H9 (cell line): ENCODE results near the gene IL15RA. TPM values are rescaled to one million over a fixed set of nuclear protein-coding genes. Genes with fewer than 3 reads are reported as not detected.
A peak's percentile ranks its signal among the peaks of the same experiment; 100 is the strongest.

Experiments used
- DNase-seq: peaks from one replicate; pipeline ENCODE4 v3.0.0-alpha.2; 2017
- H2AFZ ChIP-seq: one replicate; pipeline ENCODE4 v1.6.1; 2013; ENCODE audit warnings: mild to moderate bottlenecking, low read length, control low read depth, moderate library complexity
- H2AK5ac ChIP-seq: 2 replicates; pipeline ENCODE4 v1.6.1; 2013; ENCODE audit warnings: low read length, control low read depth, mixed read lengths; ENCODE audit not compliant: insufficient read length
- H2BK120ac ChIP-seq: one replicate; pipeline ENCODE4 v1.6.1; 2013; ENCODE audit warnings: low read depth, mild to moderate bottlenecking, low read length, control low read depth, inconsistent platforms; ENCODE audit not compliant: poor library complexity, severe bottlenecking
- H2BK12ac ChIP-seq: 2 replicates; pipeline ENCODE4 v1.6.1; 2013; ENCODE audit warnings: low read length, control low read depth, mixed read lengths, low read depth; ENCODE audit not compliant: insufficient read length
- H2BK15ac ChIP-seq: 2 replicates; pipeline ENCODE4 v1.6.1; 2013; ENCODE audit warnings: low read depth, low read length, control low read depth
- H2BK20ac ChIP-seq: one replicate; pipeline ENCODE4 v1.6.1; 2013; ENCODE audit warnings: low read depth, mild to moderate bottlenecking, low read length, control low read depth, inconsistent platforms; ENCODE audit not compliant: poor library complexity, severe bottlenecking
- H2BK5ac ChIP-seq: 2 replicates; pipeline ENCODE4 v1.6.1; 2013; ENCODE audit warnings: low read length, control low read depth, mixed read lengths; ENCODE audit not compliant: insufficient read length
- H3K14ac ChIP-seq: 2 replicates; pipeline ENCODE4 v1.6.1; 2013; ENCODE audit warnings: low read length, control low read depth; ENCODE audit not compliant: insufficient read depth
- H3K18ac ChIP-seq: 2 replicates; pipeline ENCODE4 v1.6.1; 2013; ENCODE audit warnings: low read depth, mild to moderate bottlenecking, mixed read lengths, low read length, control low read depth; ENCODE audit not compliant: insufficient read length
- H3K23ac ChIP-seq: 2 replicates; pipeline ENCODE4 v1.6.1; 2013; ENCODE audit warnings: low read length, control low read depth, mixed read lengths, low read depth; ENCODE audit not compliant: insufficient read length
- H3K23me2 ChIP-seq: 2 replicates; pipeline ENCODE4 v1.6.1; 2013; ENCODE audit warnings: low read depth, mild to moderate bottlenecking, mixed read lengths, low read length, control low read depth; ENCODE audit not compliant: insufficient read length, poor library complexity, severe bottlenecking
- H3K27ac ChIP-seq: 2 replicates; pipeline ENCODE4 v1.5.1; 2013; ENCODE audit warnings: low read length, control low read depth, mixed read lengths, low read depth; ENCODE audit not compliant: insufficient read length
- H3K27me3 ChIP-seq: 2 replicates; pipeline ENCODE4 v1.6.1; 2013; ENCODE audit warnings: low read length, control low read depth, inconsistent platforms; ENCODE audit not compliant: insufficient read depth
- H3K4ac ChIP-seq: 2 replicates; pipeline ENCODE4 v1.6.1; 2013; ENCODE audit warnings: low read depth, mild to moderate bottlenecking, control low read depth, inconsistent platforms, low read length, moderate library complexity
- H3K4me1 ChIP-seq: 2 replicates; pipeline ENCODE4 v1.6.1; 2013; ENCODE audit warnings: low read length, control low read depth, inconsistent platforms; ENCODE audit not compliant: insufficient read depth
- H3K4me2 ChIP-seq: 2 replicates; pipeline ENCODE4 v1.6.1; 2013; ENCODE audit warnings: low read length, control low read depth, mixed read lengths; ENCODE audit not compliant: insufficient read length, insufficient read depth
- H3K56ac ChIP-seq: 2 replicates; pipeline ENCODE4 v1.6.1; 2013; ENCODE audit warnings: low read depth, mild to moderate bottlenecking, mixed read lengths, low read length, control low read depth; ENCODE audit not compliant: insufficient read length
- H3K79me1 ChIP-seq: 2 replicates; pipeline ENCODE4 v1.6.1; 2013; ENCODE audit warnings: low read depth, mild to moderate bottlenecking, moderate library complexity, low read length, control low read depth, inconsistent platforms; ENCODE audit not compliant: insufficient read depth, poor library complexity, severe bottlenecking
- H3K79me2 ChIP-seq: 2 replicates; pipeline ENCODE4 v1.6.1; 2013; ENCODE audit warnings: low read length, control low read depth, inconsistent platforms; ENCODE audit not compliant: insufficient read depth
- H3K9ac ChIP-seq: 2 replicates; pipeline ENCODE4 v1.6.1; 2013; ENCODE audit warnings: low read length, control low read depth, mixed read lengths; ENCODE audit not compliant: insufficient read length; ENCODE audit errors: extremely low read depth
- H3K9me3 ChIP-seq: one replicate; pipeline ENCODE4 v1.6.1; 2013; ENCODE audit warnings: low read depth, low read length, inconsistent platforms; ENCODE audit not compliant: control insufficient read depth
- H3T11ph ChIP-seq: one replicate; pipeline ENCODE4 v1.6.1; 2013; ENCODE audit warnings: mild to moderate bottlenecking, low read length, control low read depth, inconsistent platforms
- H4K20me1 ChIP-seq: one replicate; pipeline ENCODE4 v1.6.1; 2013; ENCODE audit not compliant: control insufficient read depth, insufficient read length, insufficient read depth
- H4K5ac ChIP-seq: 2 replicates; pipeline ENCODE4 v1.6.1; 2013; ENCODE audit warnings: low read depth, mild to moderate bottlenecking, mixed read lengths, low read length, control low read depth; ENCODE audit not compliant: insufficient read length
- H4K8ac ChIP-seq: replicated peaks from 2 replicates; pipeline ENCODE4 v1.6.1; 2013; ENCODE audit warnings: low read length, control low read depth, mixed read lengths, low read depth; ENCODE audit not compliant: insufficient read length
- H4K91ac ChIP-seq: 2 replicates; pipeline ENCODE4 v1.6.1; 2013; ENCODE audit warnings: low read depth, mild to moderate bottlenecking, moderate library complexity, mixed read lengths, low read length, control low read depth; ENCODE audit not compliant: insufficient read length
- H3K27ac Mint-ChIP-seq, 3 experiments: 2 replicates in 2 of 3; 3 replicates in 1 of 3; pipeline ENCODE4 v1.8.0; 2020 to 2021; ENCODE audit warnings: mixed read lengths in 3 of 3, mild to moderate bottlenecking in 1 of 3, moderate library complexity in 1 of 3
- H3K27me3 Mint-ChIP-seq: 2 replicates; pipeline ENCODE4 v1.8.0; 2021; ENCODE audit warnings: low read depth, mild to moderate bottlenecking, moderate library complexity, mixed read lengths
- H3K36me3 Mint-ChIP-seq, 3 experiments: 2 replicates in 2 of 3; 3 replicates in 1 of 3; pipeline ENCODE4 v1.8.0; 2020 to 2021; ENCODE audit warnings: low read depth in 3 of 3, mixed read lengths in 3 of 3; ENCODE audit not compliant: insufficient read depth in 1 of 3
- H3K4me1 Mint-ChIP-seq, 2 experiments: 2 replicates each; pipeline ENCODE4 v1.8.0; 2020; ENCODE audit warnings: mixed read lengths in 2 of 2
- H3K4me3 Mint-ChIP-seq, 2 experiments: 2 replicates in 1 of 2; 3 replicates in 1 of 2; pipeline ENCODE4 v1.8.0; 2020 to 2021; ENCODE audit warnings: mild to moderate bottlenecking in 2 of 2, mixed read lengths in 2 of 2, moderate library complexity in 1 of 2
- H3K9me3 Mint-ChIP-seq, 2 experiments: 2 replicates in 1 of 2; 3 replicates in 1 of 2; pipeline ENCODE4 v1.8.0; 2020; ENCODE audit warnings: mild to moderate bottlenecking in 2 of 2, mixed read lengths in 2 of 2, moderate library complexity in 1 of 2
- CTCF ChIP-seq: fragments of 200-600 bp; sonication (generic); conservative IDR thresholded peaks from 3 replicates; pipeline ENCODE4 v1.8.0; 2021; ENCODE audit warnings: antibody characterized with exemption, mild to moderate bottlenecking
- WGBS: extraction: QIAGEN DNeasy Blood & Tissue Kit; methylation state at CpG from one replicate; pipeline ENCODE4 v1.1.7; 2013; ENCODE audit warnings: missing lambda C conversion rate, low lambda C conversion rate, mixed read lengths; ENCODE audit not compliant: insufficient read length; ENCODE audit errors: extremely low coverage; 5-methylcytosine and 5-hydroxymethylcytosine counted together
- total RNA-seq: library from RNA; stranded (reverse); gene quantifications from 2 replicates; pipeline ENCODE4 v1.2.1, GENCODE V29; 2021

The IL15RA gene
- total RNA-seq, 1 experiment from 2014 or later = 0.31 TPM

- Histone ChIP-seq H3K4ac (no peak overlapping the region), H2BK5ac (no peak overlapping the region), H3K4me1 (peaks cover 3% of the 10 kb centered on the region), H4K91ac (no peak overlapping the region), H3K79me1 (no peaks in the 10 kb centered on the region), H3K23me2 (no peaks in the 10 kb centered on the region), H3K9ac (no peak overlapping the region), H3K27me3 (no peaks in the 10 kb centered on the region), H2BK120ac (no peak overlapping the region), H4K5ac (no peak overlapping the region), H3K18ac (no peak overlapping the region), H3T11ph (no peak overlapping the region), H3K4me2 (no peak overlapping the region), H3K56ac (no peak overlapping the region), H4K8ac (no peak overlapping the region), H2BK12ac (no peak overlapping the region), H4K20me1 (no peaks in the 10 kb centered on the region), H3K9me3 (no peaks in the 10 kb centered on the region), H2BK15ac (no peak overlapping the region), H3K79me2 (no peaks in the 10 kb centered on the region), H3K23ac (no peak overlapping the region), H2BK20ac (no peak overlapping the region), H2AK5ac (no peak overlapping the region), H3K27ac (no peak overlapping the region), H2AFZ (no peak overlapping the region), H3K14ac (no peak overlapping the region)
- DNase-seq = no peak
- Mint-ChIP-seq H3K27ac (peak overlapping the region in 1 of 3 experiments; percentile 88; a peak in 2 of 7 replicates), H3K27me3 (peaks cover 5% of the 10 kb centered on the region; the same call in 1 of the 2 replicates), H3K36me3 (no peaks in the 10 kb centered on the region), H3K9me3 (no peaks in the 10 kb centered on the region), H3K4me3 (no peak overlapping the region), H3K4me1 (peaks cover 14 to 33% of the 10 kb centered on the region in 2 experiments)
- WGBS = no CpG with 5 or more reads among the region's 20 CpGs
- TF ChIP-seq CTCF = no peak
Observed at GRCh38 chr10:5999440-6000165, 22.3 kb upstream of the IL15RA start.
